ENCODE results near the gene ABO. TPM values are rescaled to one million over a fixed set of nuclear protein-coding genes. Genes with fewer than 3 reads are reported as not detected.
"Not testable (repeated sequence)": the region's sequence is repeated elsewhere in the genome, so short reads cannot be mapped to it uniquely, and the experiment has no call there.

The ABO gene
- total RNA-seq, 2 donors from 2014 or later, result 3.9 to 9.2 TPM

DNA sequence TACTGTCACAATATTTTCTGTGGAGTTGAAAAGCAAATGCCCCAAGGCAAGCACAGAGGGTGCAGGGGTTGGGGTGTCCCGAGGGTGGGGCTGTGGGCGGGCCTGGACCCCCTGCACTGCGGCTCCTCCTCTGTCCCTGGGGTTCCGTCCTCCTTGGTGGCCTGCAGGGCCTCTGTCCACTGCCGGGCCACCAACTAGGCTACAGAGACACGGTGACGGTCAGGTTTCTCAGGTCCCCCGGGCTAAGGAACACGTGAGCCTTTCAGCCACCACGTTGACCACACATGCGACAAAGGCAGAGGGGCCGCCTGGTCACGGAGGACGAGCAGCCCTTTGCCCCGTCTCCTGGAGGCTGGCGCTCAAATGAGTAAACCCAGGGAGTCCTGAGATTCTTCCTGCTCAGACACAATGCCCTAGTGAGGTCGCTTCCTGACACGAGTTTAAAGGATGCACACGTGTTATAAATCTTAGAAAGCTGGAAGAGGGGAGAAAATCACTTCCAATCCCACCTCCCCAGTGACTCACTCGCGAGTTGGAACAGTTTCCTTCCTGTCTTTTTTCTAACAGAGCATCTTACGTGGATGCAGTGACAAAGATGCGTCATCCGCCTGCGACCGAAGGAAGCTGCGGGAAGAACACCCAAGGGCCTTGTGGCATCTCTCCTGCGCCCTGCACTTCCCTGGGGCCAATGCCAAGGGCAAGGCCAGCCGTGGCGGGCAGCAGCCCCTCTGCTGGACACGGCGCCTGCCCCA, 41.1 kb downstream of the ABO start:
- no peak for DNase-seq
- Histone ChIP-seq H3K4me1 (peaks cover 4% of the 10 kb centered on the region), H3K27me3 (no peaks in the 10 kb centered on the region), H3K27ac (no peak overlapping the region), H3K36me3 (replicated peaks in 1 of 2; ENCODE audit: insufficient read depth in 1 of 2, low read depth in 2 of 2) (no peaks in the 10 kb centered on the region), H3K4me3 (no peak overlapping the region), H3K9me3 (no peaks in the 10 kb centered on the region)
- no peak for ATAC-seq
- intact Hi-C loops (cut with DNase I), result no loop called here
- 75 to 77% methylated on average over 13 to 32 of the region's 32 CpGs for WGBS, 2 donors
- TF ChIP-seq, protein P1, sequence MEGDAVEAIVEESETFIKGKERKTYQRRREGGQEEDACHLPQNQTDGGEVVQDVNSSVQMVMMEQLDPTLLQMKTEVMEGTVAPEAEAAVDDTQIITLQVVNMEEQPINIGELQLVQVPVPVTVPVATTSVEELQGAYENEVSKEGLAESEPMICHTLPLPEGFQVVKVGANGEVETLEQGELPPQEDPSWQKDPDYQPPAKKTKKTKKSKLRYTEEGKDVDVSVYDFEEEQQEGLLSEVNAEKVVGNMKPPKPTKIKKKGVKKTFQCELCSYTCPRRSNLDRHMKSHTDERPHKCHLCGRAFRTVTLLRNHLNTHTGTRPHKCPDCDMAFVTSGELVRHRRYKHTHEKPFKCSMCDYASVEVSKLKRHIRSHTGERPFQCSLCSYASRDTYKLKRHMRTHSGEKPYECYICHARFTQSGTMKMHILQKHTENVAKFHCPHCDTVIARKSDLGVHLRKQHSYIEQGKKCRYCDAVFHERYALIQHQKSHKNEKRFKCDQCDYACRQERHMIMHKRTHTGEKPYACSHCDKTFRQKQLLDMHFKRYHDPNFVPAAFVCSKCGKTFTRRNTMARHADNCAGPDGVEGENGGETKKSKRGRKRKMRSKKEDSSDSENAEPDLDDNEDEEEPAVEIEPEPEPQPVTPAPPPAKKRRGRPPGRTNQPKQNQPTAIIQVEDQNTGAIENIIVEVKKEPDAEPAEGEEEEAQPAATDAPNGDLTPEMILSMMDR (IDR thresholded peaks at IDR 0.05), result no peak
- TF ChIP-seq POLR2A (IDR thresholded peaks at IDR 0.05), result no peak

DNA sequence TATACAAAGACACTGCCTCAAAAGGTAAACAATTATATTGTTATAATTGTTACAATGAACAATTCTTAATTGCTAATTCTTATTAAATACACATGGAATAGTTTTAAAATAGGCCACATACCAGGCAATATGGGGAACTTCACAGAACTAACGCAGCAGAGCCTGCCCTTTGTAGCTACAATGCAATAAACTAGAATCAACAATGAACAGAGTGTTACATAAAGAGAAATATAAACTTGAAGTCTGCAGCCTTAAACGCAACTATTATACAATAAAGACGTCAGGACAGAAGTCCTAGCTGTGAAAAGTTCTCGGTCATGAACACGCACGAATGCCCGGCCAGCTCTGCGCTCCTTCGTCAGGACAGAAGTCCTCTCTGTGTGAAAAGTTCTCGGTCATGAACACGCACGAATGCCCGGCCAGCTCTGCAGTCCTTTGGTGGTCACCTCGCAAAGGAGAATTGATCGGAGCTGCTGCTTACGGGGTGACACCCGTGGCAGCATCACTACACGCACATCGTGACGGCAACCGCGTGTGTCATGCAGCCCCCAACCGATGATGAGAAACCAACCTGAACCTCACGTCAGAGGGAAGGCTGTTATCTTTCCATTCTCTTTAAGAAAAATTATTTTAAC, 43.0 kb downstream of the ABO start:
- H3K36me3 ChIP-seq (replicated peaks in 1 of 2; ENCODE audit: insufficient read depth in 1 of 2, low read depth in 2 of 2); intact Hi-C loops (cut with DNase I); ATAC-seq; H3K27ac ChIP-seq; H3K27me3 ChIP-seq; H3K4me1 ChIP-seq; H3K9me3 ChIP-seq; H3K4me3 ChIP-seq; DNase-seq: not testable (repeated sequence)
- WGBS, 2 donors, result 71 to 77% methylated on average over 17 to 24 of the region's 24 CpGs

DNA sequence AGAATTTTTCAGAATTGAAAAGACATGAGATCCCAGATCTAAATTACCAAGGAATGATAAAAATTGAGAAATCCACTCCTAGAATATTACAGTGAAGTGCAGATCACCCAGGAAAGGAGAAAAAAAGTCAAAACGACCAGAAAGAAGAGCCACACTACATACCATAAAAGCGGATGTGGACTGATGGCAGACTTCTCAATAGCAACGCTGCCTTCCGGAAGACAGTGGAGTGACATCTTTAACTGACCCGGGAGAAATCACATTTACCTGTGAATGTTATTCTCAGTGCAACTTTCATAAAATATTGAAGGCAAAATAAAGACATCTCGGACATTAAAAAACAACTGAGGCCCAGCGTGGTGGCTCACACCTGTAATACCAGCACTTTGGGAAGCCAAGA, 44.5 kb downstream of the ABO start:
- H3K27me3 ChIP-seq; H3K36me3 ChIP-seq (replicated peaks in 1 of 2; ENCODE audit: insufficient read depth in 1 of 2, low read depth in 2 of 2); ATAC-seq; H3K9me3 ChIP-seq; intact Hi-C loops (cut with DNase I); H3K27ac ChIP-seq; H3K4me3 ChIP-seq; H3K4me1 ChIP-seq; DNase-seq: not testable (repeated sequence)
- WGBS, 2 donors, result 81 to 90% methylated on average over 7 of the region's 7 CpGs

DNA sequence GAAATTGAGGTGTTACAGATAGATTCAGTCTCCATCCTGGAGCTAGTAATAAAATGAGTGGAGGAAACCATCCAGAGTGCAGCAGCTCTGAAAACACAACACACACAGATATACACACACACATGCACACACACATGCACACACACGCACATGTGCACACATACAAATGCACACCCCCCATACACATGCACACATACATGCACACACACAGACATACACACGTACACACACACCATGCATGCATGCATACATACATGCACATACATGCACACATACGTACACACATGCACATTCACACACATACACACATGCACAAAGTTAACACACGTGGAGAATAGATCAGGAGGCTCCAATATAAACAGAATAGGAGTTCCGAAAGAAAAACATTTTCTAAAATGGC, 44.9 kb downstream of the ABO start:
- TF ChIP-seq, protein P1 (IDR thresholded peaks at IDR 0.05), result no peak
- no peak for TF ChIP-seq POLR2A (IDR thresholded peaks at IDR 0.05)
- no peak overlapping the region for H3K4me3 ChIP-seq
- intact Hi-C loops (cut with DNase I), result no loop called here
- no peaks in the 10 kb centered on the region for H3K4me1 ChIP-seq
- no peaks in the 10 kb centered on the region for H3K27me3 ChIP-seq
- 72 to 79% methylated on average over 5 of the region's 5 CpGs for WGBS, 2 donors
- H3K36me3 ChIP-seq (replicated peaks in 1 of 2; ENCODE audit: insufficient read depth in 1 of 2, low read depth in 2 of 2), result no peaks in the 10 kb centered on the region
- no peak for DNase-seq
- no peak overlapping the region for H3K27ac ChIP-seq
- ATAC-seq, result no peak
- no peaks in the 10 kb centered on the region for H3K9me3 ChIP-seq

DNA sequence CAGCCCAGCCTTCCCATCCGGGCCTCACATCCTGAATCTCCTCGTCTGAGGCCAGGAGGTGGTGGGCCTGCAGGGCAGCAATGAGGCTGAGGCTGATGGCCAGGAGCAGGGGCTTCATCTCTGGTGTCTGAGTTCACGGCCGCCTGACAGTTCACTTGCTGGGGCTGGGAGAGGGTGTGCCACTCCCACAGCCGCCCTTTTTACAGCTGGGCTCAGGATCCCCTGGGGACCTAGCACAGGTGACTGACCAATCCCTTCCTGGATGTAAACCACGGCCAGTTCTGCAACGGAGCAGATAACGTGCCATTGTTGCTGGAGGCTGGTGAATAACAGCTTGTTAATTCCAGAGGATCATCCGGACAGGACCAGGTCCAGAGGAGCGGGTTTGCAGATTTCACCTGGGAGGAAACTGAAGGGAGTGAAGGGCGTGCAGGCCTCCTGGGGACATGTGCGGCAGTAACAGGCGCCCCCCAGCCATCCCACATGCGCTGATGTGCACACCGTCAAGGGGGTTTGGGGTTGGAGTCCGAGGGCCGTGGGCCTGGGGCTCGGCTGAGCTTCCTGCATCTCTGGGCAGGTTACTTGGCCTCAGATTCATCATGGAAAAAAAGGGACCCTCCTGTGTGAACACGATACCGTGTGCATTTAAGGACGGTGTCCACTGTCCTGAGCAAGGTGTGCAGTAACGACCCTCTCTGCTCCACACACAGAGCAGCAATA, 46.4 kb downstream of the ABO start:
- ATAC-seq, result not testable (repeated sequence)

DNA sequence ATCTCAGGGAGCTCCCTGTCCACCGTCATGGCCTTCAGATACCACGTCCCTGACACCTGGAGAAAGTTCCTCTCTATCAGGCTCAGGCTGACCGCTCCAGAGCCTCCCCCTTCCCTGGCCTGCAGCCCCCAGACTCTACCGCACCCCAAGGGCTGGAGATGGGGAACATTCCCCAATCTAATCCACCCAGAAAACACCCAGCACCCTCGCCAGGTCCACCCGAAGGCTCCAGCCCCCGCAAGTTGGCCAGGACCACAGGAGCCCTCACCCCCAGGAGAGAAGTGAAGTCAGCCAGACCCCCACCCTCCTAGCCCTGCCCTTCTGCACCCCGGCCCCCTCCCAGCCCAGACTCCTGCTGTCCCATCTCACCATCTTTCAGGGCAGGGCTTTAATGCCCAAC, 47.0 kb downstream of the ABO start:
- H3K36me3 ChIP-seq (replicated peaks in 1 of 2; ENCODE audit: insufficient read depth in 1 of 2, low read depth in 2 of 2); H3K4me3 ChIP-seq; H3K27ac ChIP-seq; DNase-seq; H3K27me3 ChIP-seq; H3K4me1 ChIP-seq; intact Hi-C loops (cut with DNase I); H3K9me3 ChIP-seq; ATAC-seq: not testable (repeated sequence)
- WGBS, 2 donors, result 75 to 79% methylated on average over 6 to 8 of the region's 8 CpGs

More for the DNA sequence above, 46.4 kb downstream of the ABO start:
- 77% methylated on average over 19 to 20 of the region's 22 CpGs for WGBS, 2 donors
- H3K27me3 ChIP-seq; H3K9me3 ChIP-seq; H3K4me1 ChIP-seq; H3K27ac ChIP-seq; intact Hi-C loops (cut with DNase I); H3K36me3 ChIP-seq (replicated peaks in 1 of 2; ENCODE audit: insufficient read depth in 1 of 2, low read depth in 2 of 2); DNase-seq; H3K4me3 ChIP-seq: not testable (repeated sequence)
